Skeletal muscle satellite cell (primary cell): ENCODE results near the gene SLC7A1.
A peak's percentile ranks its signal among the peaks of the same experiment; 100 is the strongest.

Experiments
- H3K27me3 ChIP-seq: 2 replicates; pipeline ENCODE4 v1.7.0; 2013; ENCODE audit warnings: low read length; ENCODE audit not compliant: control insufficient read depth, insufficient read depth
- H3K36me3 ChIP-seq: 2 replicates; pipeline ENCODE4 v1.7.0; 2013; ENCODE audit warnings: mild to moderate bottlenecking, control low read depth, low read length; ENCODE audit not compliant: insufficient read depth
- H3K4me1 ChIP-seq: 2 replicates; pipeline ENCODE4 v1.7.0; 2013; ENCODE audit warnings: low read length; ENCODE audit not compliant: control insufficient read depth, insufficient read depth
- H3K4me2 ChIP-seq: 2 replicates; pipeline ENCODE4 v1.7.0; 2013; ENCODE audit warnings: mild to moderate bottlenecking, low read length
- H3K4me3 ChIP-seq: 2 replicates; pipeline ENCODE4 v1.7.0; 2013; ENCODE audit warnings: low read length
- H3K9ac ChIP-seq: 2 replicates; pipeline ENCODE4 v1.7.0; 2013; ENCODE audit warnings: mild to moderate bottlenecking, low read depth, low read length, moderate library complexity
- H3K9me3 ChIP-seq: replicated peaks from 2 replicates; pipeline ENCODE4 v1.7.0; 2013; ENCODE audit warnings: mild to moderate bottlenecking, control low read depth, low read length

The SLC7A1 gene

GRCh38 chr13:29482504-29482903 is 113.0 kb downstream of the SLC7A1 start:
- H3K4me1 ChIP-seq = no peaks in the 10 kb centered on the region
- no peak overlapping the region for H3K4me3 ChIP-seq
- no peak overlapping the region for H3K9ac ChIP-seq
- no peaks in the 10 kb centered on the region for H3K9me3 ChIP-seq
- no peak overlapping the region for H3K4me2 ChIP-seq
- H3K36me3 ChIP-seq = no peaks in the 10 kb centered on the region
- H3K27me3 ChIP-seq = peaks cover 50% of the 10 kb centered on the region

GRCh38 chr13:29481603-29482002 is 113.9 kb downstream of the SLC7A1 start:
- Histone ChIP-seq H3K27me3 (peaks cover 43% of the 10 kb centered on the region), H3K4me3 (no peak overlapping the region), H3K4me1 (no peaks in the 10 kb centered on the region), H3K36me3 (no peaks in the 10 kb centered on the region), H3K4me2 (no peak overlapping the region), H3K9me3 (no peaks in the 10 kb centered on the region), H3K9ac (no peak overlapping the region)

GRCh38 chr13:29480893-29481525 is 114.5 kb downstream of the SLC7A1 start:
- H3K4me2 ChIP-seq = no peak overlapping the region
- no peak overlapping the region for H3K9ac ChIP-seq
- no peaks in the 10 kb centered on the region for H3K4me1 ChIP-seq
- no peaks in the 10 kb centered on the region for H3K36me3 ChIP-seq
- peaks cover 37% of the 10 kb centered on the region for H3K27me3 ChIP-seq
- H3K9me3 ChIP-seq = no peaks in the 10 kb centered on the region
- H3K4me3 ChIP-seq = no peak overlapping the region

GRCh38 chr13:29479716-29480492 is 115.6 kb downstream of the SLC7A1 start:
- no peaks in the 10 kb centered on the region for H3K9me3 ChIP-seq
- peak overlapping the region; percentile 34 for H3K4me2 ChIP-seq
- no peak overlapping the region for H3K4me3 ChIP-seq
- no peaks in the 10 kb centered on the region for H3K4me1 ChIP-seq
- H3K36me3 ChIP-seq = no peaks in the 10 kb centered on the region
- H3K27me3 ChIP-seq = peaks cover 33% of the 10 kb centered on the region
- H3K9ac ChIP-seq = no peak overlapping the region

GRCh38 chr13:29476046-29476445 is 119.4 kb downstream of the SLC7A1 start:
- Histone ChIP-seq H3K27me3 (peaks cover 21% of the 10 kb centered on the region), H3K4me3 (no peak overlapping the region), H3K4me1 (no peaks in the 10 kb centered on the region), H3K9me3 (no peaks in the 10 kb centered on the region), H3K36me3 (no peaks in the 10 kb centered on the region), H3K4me2 (no peak overlapping the region), H3K9ac (no peak overlapping the region)

- no peak overlapping the region for H3K4me2 ChIP-seq
- peaks cover 21% of the 10 kb centered on the region for H3K27me3 ChIP-seq
- no peaks in the 10 kb centered on the region for H3K4me1 ChIP-seq
- no peak overlapping the region for H3K9ac ChIP-seq
- no peak overlapping the region for H3K4me3 ChIP-seq
- no peaks in the 10 kb centered on the region for H3K36me3 ChIP-seq
- no peaks in the 10 kb centered on the region for H3K9me3 ChIP-seq
These were observed 120.5 kb downstream of the SLC7A1 start for GRCh38 chr13:29474991-29475390.

- no peak overlapping the region for H3K4me2 ChIP-seq
- no peaks in the 10 kb centered on the region for H3K9me3 ChIP-seq
- no peak overlapping the region for H3K4me3 ChIP-seq
- no peak overlapping the region for H3K9ac ChIP-seq
- H3K4me1 ChIP-seq = no peaks in the 10 kb centered on the region
- no peaks in the 10 kb centered on the region for H3K36me3 ChIP-seq
- peaks cover 4% of the 10 kb centered on the region for H3K27me3 ChIP-seq
These were observed 122.3 kb downstream of the SLC7A1 start for GRCh38 chr13:29473166-29473565.

DNA sequence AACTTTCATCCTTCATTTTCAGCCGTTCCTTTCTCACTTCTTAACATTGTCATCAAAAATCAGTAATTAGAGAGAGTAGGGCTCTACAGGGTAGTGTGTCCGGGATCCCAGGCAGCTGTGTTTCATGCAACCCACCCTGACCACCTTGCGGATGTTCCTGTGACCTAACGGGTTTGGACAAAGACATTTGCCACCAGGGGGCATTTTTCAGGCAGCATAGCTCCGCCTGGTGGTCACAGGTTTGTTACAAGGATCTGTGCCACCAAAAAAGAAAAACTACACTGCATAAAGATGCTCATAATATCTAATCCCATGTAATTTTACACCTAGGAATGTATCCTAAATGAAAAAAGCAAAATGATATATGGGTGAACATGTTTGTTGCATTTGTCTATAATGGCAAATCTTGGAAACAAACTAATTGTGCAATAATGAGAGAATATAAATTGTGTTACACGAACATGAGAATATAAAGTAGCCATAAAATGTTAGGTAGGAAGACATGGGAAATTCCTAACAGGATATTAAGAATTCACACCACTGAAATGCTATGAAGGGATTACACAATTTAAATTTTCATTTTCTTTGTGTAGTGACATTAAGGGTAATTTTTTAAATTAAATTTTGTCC is 123.0 kb downstream of the SLC7A1 start:
- Histone ChIP-seq H3K4me3 (no peak overlapping the region), H3K27me3 (peaks cover 4% of the 10 kb centered on the region), H3K4me2 (no peak overlapping the region), H3K9ac (no peak overlapping the region), H3K36me3 (no peaks in the 10 kb centered on the region), H3K9me3 (no peaks in the 10 kb centered on the region), H3K4me1 (no peaks in the 10 kb centered on the region)

GRCh38 chr13:29471551-29471950 is 123.9 kb downstream of the SLC7A1 start:
- Histone ChIP-seq H3K4me1 (no peaks in the 10 kb centered on the region), H3K4me3 (no peak overlapping the region), H3K36me3 (no peaks in the 10 kb centered on the region), H3K27me3 (peaks cover 4% of the 10 kb centered on the region), H3K4me2 (no peak overlapping the region), H3K9ac (no peak overlapping the region), H3K9me3 (no peaks in the 10 kb centered on the region)

DNA sequence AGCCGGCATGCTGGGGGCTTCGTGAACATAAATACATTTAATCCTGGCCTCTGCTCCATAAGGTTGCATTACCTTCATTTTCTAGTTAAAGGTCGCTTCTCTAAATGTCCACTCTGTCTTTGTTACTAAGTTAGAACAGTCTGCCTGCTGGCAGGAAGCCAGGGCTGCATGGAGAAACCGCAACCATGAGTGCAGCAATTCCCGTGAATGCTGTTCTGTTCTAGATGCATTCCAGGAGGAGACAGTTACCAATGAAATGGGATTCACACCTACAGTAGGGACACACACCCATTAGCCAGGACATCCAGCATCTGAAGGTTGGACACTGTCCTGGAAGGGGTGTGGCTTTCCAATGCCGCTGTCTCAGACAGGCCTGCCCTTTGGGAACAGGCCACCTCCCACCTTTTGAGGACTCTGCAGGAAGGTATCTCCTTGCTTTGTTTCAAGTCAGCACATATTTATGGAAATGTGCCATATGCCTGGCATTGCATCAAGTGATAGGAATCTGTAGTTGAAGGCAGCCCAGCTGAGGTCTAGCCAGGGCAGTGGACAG is 129.7 kb downstream of the SLC7A1 start:
- H3K4me2 ChIP-seq = peak overlapping the region; percentile 11
- H3K36me3 ChIP-seq = no peaks in the 10 kb centered on the region
- H3K4me1 ChIP-seq = peaks cover 9% of the 10 kb centered on the region
- H3K27me3 ChIP-seq = peaks cover 35% of the 10 kb centered on the region
- H3K9me3 ChIP-seq = no peaks in the 10 kb centered on the region
- H3K4me3 ChIP-seq = no peak overlapping the region
- no peak overlapping the region for H3K9ac ChIP-seq

DNA sequence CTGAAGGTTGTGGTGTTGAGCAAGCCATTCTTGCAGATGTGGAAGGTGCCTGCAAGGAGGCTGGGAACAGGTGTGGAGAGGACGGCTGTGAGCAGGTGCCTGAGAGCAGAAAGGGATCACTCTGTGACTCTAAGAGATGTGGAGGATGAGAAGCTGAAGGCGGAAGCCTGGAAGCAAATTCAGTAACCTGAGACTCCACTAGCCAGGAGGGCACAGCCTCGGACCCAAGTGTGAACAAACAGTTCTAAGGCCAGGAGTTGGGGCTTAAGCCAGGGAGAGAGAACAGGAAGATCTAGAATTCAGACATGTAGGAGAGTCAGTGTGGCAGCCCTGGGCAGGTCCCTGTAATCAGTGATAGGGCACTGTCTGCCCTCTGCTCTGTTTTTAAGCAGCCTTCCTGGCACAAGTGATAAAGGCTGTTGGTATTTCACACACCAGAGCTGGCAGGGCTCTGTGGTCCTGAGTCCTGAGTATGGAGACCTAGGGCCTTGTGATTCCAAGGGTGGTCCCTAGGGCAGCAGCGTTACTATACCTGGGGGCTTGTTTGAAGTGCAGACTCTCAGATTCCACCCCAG is 131.3 kb downstream of the SLC7A1 start:
- Histone ChIP-seq H3K9me3 (no peaks in the 10 kb centered on the region), H3K27me3 (peaks cover 31% of the 10 kb centered on the region), H3K4me1 (peaks cover 9% of the 10 kb centered on the region), H3K4me2 (no peak overlapping the region), H3K4me3 (no peak overlapping the region), H3K36me3 (no peaks in the 10 kb centered on the region), H3K9ac (no peak overlapping the region)
